ENCODE measurements around the gene KIAA1217. TPM values are rescaled to one million over a fixed set of nuclear protein-coding genes. Genes with fewer than 3 reads are reported as not detected.

The KIAA1217 gene
- total and polyA plus RNA-seq, 2 donors from 2014 or later, result 10.4 to 63.8 TPM

GRCh38 chr10:24201503-24202180, 7.3 kb upstream of the KIAA1217 start:
- no peak for DNase-seq
- Histone ChIP-seq H3K9me3 (ENCODE audit: control insufficient read depth in 2 of 3, insufficient read depth in 1 of 3, low read length in 3 of 3) (no peaks in the 10 kb centered on the region), H3K4me1 (ENCODE audit: control insufficient read depth in 2 of 3, insufficient read depth in 2 of 3, low read depth in 1 of 3, low read length in 3 of 3) (peaks cover 0 to 3% (median under 1%) of the 10 kb centered on the region in 3 donors), H3K36me3 (ENCODE audit: control insufficient read depth in 2 of 3, insufficient read depth in 3 of 3, low read length in 3 of 3) (no peaks in the 10 kb centered on the region), H3K27me3 (ENCODE audit: control insufficient read depth, insufficient read depth, low read length) (no peaks in the 10 kb centered on the region), H3K9ac (ENCODE audit: low read length in 3 of 3) (no peak overlapping the region), H3K27ac (ENCODE audit: low read depth in 2 of 2, low read length in 2 of 2) (no peak overlapping the region), H3K4me3 (ENCODE audit: low read length in 3 of 3) (peak overlapping the region in 1 of 3 donors; percentile 2)
- intact Hi-C loops (cut with DNase I), result no loop called here
- FAIRE-seq, result no peak
- no peak for TF ChIP-seq CTCF (IDR thresholded peaks at IDR 0.05; ENCODE audit: borderline replicate concordance, extremely low read depth, insufficient read depth)

- DNase-seq (peak; percentile 62 to 85 (median 72)), FAIRE-seq (no peak)
- no peak overlapping the region for H3K27ac ChIP-seq (ENCODE audit: low read depth in 2 of 2, low read length in 2 of 2)
- no peak for TF ChIP-seq CTCF (IDR thresholded peaks at IDR 0.05; ENCODE audit: borderline replicate concordance, extremely low read depth, insufficient read depth)
- no peaks in the 10 kb centered on the region for H3K9me3 ChIP-seq (ENCODE audit: control insufficient read depth in 2 of 3, insufficient read depth in 1 of 3, low read length in 3 of 3)
- peaks cover 0 to 7% (median 6%) of the 10 kb centered on the region in 3 donors for H3K4me1 ChIP-seq (ENCODE audit: control insufficient read depth in 2 of 3, insufficient read depth in 2 of 3, low read depth in 1 of 3, low read length in 3 of 3)
- H3K36me3 ChIP-seq (ENCODE audit: control insufficient read depth in 2 of 3, insufficient read depth in 3 of 3, low read length in 3 of 3), result no peaks in the 10 kb centered on the region
- peak overlapping the region in 1 of 3 donors; percentile 2 for H3K4me3 ChIP-seq (ENCODE audit: low read length in 3 of 3)
- intact Hi-C loops (cut with DNase I), result no loop called here
- H3K27me3 ChIP-seq (ENCODE audit: control insufficient read depth, insufficient read depth, low read length), result no peaks in the 10 kb centered on the region
- no peak overlapping the region for H3K9ac ChIP-seq (ENCODE audit: low read length in 3 of 3)
Measured at GRCh38 chr10:24202181-24202570, 6.8 kb upstream of the KIAA1217 start.

GRCh38 chr10:24205821-24206220, 3.1 kb upstream of the KIAA1217 start:
- H3K36me3 ChIP-seq (ENCODE audit: control insufficient read depth in 2 of 3, insufficient read depth in 3 of 3, low read length in 3 of 3), result no peaks in the 10 kb centered on the region
- TF ChIP-seq CTCF (IDR thresholded peaks at IDR 0.05; ENCODE audit: borderline replicate concordance, extremely low read depth, insufficient read depth), result no peak
- no peak overlapping the region for H3K9ac ChIP-seq (ENCODE audit: low read length in 3 of 3)
- FAIRE-seq (no peak), DNase-seq (no peak)
- intact Hi-C loops (cut with DNase I), result no loop called here
- no peak overlapping the region for H3K4me3 ChIP-seq (ENCODE audit: low read length in 3 of 3)
- no peak overlapping the region for H3K27ac ChIP-seq (ENCODE audit: low read depth in 2 of 2, low read length in 2 of 2)
- H3K4me1 ChIP-seq (ENCODE audit: control insufficient read depth in 2 of 3, insufficient read depth in 2 of 3, low read depth in 1 of 3, low read length in 3 of 3), result peaks cover 8 to 18% (median 16%) of the 10 kb centered on the region in 3 donors
- H3K9me3 ChIP-seq (ENCODE audit: control insufficient read depth in 2 of 3, insufficient read depth in 1 of 3, low read length in 3 of 3), result no peaks in the 10 kb centered on the region
- no peaks in the 10 kb centered on the region for H3K27me3 ChIP-seq (ENCODE audit: control insufficient read depth, insufficient read depth, low read length)

All from kidney (tissue), 14 donors.